ENCODE results near the gene IDH3B. TPM values are rescaled to one million over a fixed set of nuclear protein-coding genes. Genes with fewer than 3 reads are reported as not detected.
"Not testable (repeated sequence)": the region's sequence is repeated elsewhere in the genome, so short reads cannot be mapped to it uniquely, and the experiment has no call there.

IDH3B gene
- total and polyA plus RNA-seq, 10 donors, result 59.4 to 105 (median 84.7) TPM

DNA sequence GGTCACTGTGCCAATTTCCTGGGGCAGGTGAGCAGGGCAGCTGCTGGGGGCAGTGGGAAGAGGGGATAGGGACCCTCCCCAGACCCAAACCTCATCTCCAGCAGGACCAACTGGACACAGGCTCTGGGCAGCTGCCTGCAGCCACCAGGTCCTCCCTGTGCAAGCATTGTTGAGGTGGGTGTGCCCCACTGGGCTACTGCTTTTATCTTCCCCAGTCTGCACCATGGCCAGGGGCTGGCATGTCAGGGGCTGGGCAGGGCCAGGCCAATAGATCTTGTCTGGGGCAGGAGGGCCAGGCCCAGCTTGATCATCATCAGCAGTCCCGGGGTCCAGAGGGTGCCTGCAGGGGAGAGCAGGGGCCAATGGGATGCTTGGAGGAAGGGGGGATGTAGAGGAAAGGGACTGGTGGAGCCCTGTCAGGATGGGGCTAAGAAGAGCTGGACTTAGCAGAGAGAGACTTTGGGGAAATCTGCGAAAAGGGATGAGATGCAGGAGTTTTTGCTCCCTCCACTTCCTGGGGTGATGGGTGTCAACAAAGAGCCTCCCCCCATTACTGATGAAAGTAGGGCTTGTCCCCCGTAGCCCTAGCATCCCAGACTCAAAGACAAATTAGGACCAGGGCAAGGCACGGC, 34.3 kb upstream of the IDH3B start:
- Histone ChIP-seq H3K4me1 (peaks cover 0 to 15% (median 8%) of the 10 kb centered on the region in 6 donors), H3K9me3 (no peaks in the 10 kb centered on the region), H3K27ac (no peak overlapping the region), H3K4me3 (no peak overlapping the region), H3K27me3 (replicated peaks in 1 of 7) (peaks cover 0 to 73% (median 30%) of the 10 kb centered on the region in 7 donors), H3K36me3 (no peaks in the 10 kb centered on the region)
- DNase-seq, result peak; percentile 57
- WGBS, 5 donors, result 57 to 83% (median 81%) methylated on average over 4 of the region's 4 CpGs
- intact Hi-C loops (cut with DNase I; ENCODE audit: low total_unique reads), result no loop called here
- no peak for TF ChIP-seq POLR2A (IDR thresholded peaks at IDR 0.05)
- TF ChIP-seq, protein P1, sequence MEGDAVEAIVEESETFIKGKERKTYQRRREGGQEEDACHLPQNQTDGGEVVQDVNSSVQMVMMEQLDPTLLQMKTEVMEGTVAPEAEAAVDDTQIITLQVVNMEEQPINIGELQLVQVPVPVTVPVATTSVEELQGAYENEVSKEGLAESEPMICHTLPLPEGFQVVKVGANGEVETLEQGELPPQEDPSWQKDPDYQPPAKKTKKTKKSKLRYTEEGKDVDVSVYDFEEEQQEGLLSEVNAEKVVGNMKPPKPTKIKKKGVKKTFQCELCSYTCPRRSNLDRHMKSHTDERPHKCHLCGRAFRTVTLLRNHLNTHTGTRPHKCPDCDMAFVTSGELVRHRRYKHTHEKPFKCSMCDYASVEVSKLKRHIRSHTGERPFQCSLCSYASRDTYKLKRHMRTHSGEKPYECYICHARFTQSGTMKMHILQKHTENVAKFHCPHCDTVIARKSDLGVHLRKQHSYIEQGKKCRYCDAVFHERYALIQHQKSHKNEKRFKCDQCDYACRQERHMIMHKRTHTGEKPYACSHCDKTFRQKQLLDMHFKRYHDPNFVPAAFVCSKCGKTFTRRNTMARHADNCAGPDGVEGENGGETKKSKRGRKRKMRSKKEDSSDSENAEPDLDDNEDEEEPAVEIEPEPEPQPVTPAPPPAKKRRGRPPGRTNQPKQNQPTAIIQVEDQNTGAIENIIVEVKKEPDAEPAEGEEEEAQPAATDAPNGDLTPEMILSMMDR (IDR thresholded peaks at IDR 0.05 in 8 of 11, conservative IDR thresholded peaks at IDR 0.05 in 3 of 11), result no peak
- TF ChIP-seq POLR2AphosphoS5 (IDR thresholded peaks at IDR 0.05), result no peak

DNA sequence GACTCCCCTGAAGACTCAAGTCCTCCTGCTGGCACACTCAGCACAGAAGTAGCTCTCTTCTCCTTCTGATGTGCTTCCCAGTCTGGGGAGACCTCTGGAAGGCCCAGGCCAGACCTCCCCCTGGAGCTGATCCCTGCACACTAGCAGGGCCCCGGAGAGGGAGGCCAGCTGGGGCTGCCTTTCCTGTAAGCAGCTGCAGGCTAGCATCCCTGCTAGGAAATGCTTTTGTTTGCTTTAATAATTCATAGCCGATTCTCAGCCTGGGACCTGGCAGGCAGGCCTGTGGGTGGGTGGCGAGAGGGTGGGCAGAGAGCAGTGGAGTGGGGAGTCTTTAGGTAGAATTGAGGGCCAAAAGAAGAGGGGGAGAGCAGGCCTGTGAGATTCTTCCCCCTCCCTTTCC, 33.8 kb upstream of the IDH3B start:
- peaks cover 0 to 16% (median 9%) of the 10 kb centered on the region in 6 donors for H3K4me1 ChIP-seq
- TF ChIP-seq POLR2A (IDR thresholded peaks at IDR 0.05), result no peak
- TF ChIP-seq, protein P1 (IDR thresholded peaks at IDR 0.05 in 8 of 11, conservative IDR thresholded peaks at IDR 0.05 in 3 of 11), result no peak
- intact Hi-C loops (cut with DNase I; ENCODE audit: low total_unique reads), result no loop called here
- WGBS, 5 donors, result 56 to 83% (median 62%) methylated on average over 3 of the region's 3 CpGs
- no peak overlapping the region for H3K4me3 ChIP-seq
- no peaks in the 10 kb centered on the region for H3K36me3 ChIP-seq
- DNase-seq, result peak; percentile 53
- H3K27me3 ChIP-seq (replicated peaks in 1 of 7), result peaks cover 0 to 77% (median 30%) of the 10 kb centered on the region in 7 donors
- H3K27ac ChIP-seq, result no peak overlapping the region
- H3K9me3 ChIP-seq, result no peaks in the 10 kb centered on the region

DNA sequence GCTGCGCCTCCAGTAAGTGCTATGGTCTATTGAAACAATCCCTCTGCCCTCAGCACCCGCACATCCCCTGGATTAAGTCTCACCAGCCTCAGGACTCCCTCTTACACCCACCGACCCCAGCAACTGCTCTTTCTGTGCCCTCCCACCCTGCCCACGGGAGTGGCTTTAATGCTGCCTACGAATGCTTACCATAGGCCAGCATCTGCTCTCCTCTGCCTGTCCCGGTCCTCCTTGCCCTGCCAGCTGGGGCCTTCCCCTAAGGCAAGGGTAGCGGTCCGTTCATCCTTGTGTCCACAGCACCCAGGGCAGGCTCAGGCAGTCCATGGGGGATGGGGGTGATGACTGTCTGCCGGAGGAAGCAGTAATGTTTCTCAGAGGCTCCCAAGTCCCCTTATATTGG, 32.6 kb upstream of the IDH3B start:
- no peak overlapping the region for H3K4me3 ChIP-seq
- peak; percentile 58 for DNase-seq
- peaks cover 5 to 23% (median 16%) of the 10 kb centered on the region in 6 donors for H3K4me1 ChIP-seq
- H3K27me3 ChIP-seq (replicated peaks in 1 of 7), result peaks cover 0 to 83% (median 35%) of the 10 kb centered on the region in 7 donors
- H3K36me3 ChIP-seq, result no peaks in the 10 kb centered on the region
- intact Hi-C loops (cut with DNase I; ENCODE audit: low total_unique reads), result no loop called here
- TF ChIP-seq, protein P1 (IDR thresholded peaks at IDR 0.05 in 8 of 11, conservative IDR thresholded peaks at IDR 0.05 in 3 of 11), result no peak
- TF ChIP-seq POLR2A (IDR thresholded peaks at IDR 0.05) (no peak), POLR2AphosphoS5 (IDR thresholded peaks at IDR 0.05) (no peak)
- 88 to 96% (median 93%) methylated on average over 9 of the region's 9 CpGs for WGBS, 5 donors
- H3K27ac ChIP-seq, result no peak overlapping the region
- H3K9me3 ChIP-seq, result no peaks in the 10 kb centered on the region

DNA sequence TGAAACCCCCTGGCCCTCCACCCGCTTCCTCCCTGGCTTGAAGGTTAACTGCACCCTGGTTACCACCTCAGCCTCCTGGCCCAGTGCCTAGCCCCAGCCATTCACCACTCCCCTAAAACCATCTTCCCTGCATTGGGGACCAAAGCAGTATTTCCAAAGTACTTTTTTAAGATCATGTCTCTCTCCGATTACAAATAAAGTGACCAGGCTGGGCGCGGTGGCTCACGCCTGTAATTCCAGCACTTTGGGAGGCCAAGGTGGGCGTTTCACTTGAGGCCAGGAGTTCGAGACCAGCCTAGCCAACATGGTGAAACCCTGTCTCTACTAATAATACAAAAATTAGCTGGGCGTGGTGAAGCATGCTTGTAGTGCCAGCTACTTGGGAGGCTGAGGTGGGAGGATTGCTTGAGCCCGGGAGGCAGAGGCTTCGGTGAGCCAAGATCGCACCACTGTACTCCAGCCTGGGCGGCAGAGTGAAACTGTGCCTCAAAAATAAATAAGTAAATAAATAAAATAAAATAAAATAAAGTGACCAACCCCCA, 32.0 kb upstream of the IDH3B start:
- WGBS, 5 donors, result 90 to 97% (median 93%) methylated on average over 12 of the region's 12 CpGs
- H3K9me3 ChIP-seq; H3K36me3 ChIP-seq; intact Hi-C loops (cut with DNase I; ENCODE audit: low total_unique reads); H3K27ac ChIP-seq; H3K4me3 ChIP-seq: not testable (repeated sequence)
- peak; percentile 41 for DNase-seq
- H3K27me3 ChIP-seq (replicated peaks in 1 of 7), result peaks cover 0 to 83% (median 35%) of the 10 kb centered on the region in 7 donors
- peaks cover 5 to 26% (median 18%) of the 10 kb centered on the region in 6 donors for H3K4me1 ChIP-seq
